A673 (cell line): ENCODE results near the gene TMPRSS6.

ENCODE experiments used
- EZH2 ChIP-seq: fragments of 200-600 bp; sonication (generic); IDR thresholded peaks from 2 replicates; pipeline ENCODE4 v1.6.1; 2017; ENCODE audit warnings: borderline replicate concordance, low read depth, mild to moderate bottlenecking, mixed read lengths, antibody characterized with exemption, low read length; ENCODE audit not compliant: poor library complexity, severe bottlenecking
- TF ChIP-seq, protein P1 (sequence below): fragments of 300-800, 200-600 bp; sonication (generic); conservative IDR thresholded peaks from 2 replicates; pipeline ENCODE4 v1.5.1; 2017; ENCODE audit warnings: low read depth, mild to moderate bottlenecking, antibody characterized with exemption, low read length, moderate library complexity, mixed read lengths

GRCh38 chr22:37070744-37071143 lies 38.8 kb downstream of the TMPRSS6 start:
- TF ChIP-seq, protein P1, sequence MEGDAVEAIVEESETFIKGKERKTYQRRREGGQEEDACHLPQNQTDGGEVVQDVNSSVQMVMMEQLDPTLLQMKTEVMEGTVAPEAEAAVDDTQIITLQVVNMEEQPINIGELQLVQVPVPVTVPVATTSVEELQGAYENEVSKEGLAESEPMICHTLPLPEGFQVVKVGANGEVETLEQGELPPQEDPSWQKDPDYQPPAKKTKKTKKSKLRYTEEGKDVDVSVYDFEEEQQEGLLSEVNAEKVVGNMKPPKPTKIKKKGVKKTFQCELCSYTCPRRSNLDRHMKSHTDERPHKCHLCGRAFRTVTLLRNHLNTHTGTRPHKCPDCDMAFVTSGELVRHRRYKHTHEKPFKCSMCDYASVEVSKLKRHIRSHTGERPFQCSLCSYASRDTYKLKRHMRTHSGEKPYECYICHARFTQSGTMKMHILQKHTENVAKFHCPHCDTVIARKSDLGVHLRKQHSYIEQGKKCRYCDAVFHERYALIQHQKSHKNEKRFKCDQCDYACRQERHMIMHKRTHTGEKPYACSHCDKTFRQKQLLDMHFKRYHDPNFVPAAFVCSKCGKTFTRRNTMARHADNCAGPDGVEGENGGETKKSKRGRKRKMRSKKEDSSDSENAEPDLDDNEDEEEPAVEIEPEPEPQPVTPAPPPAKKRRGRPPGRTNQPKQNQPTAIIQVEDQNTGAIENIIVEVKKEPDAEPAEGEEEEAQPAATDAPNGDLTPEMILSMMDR = no peak
- TF ChIP-seq EZH2 = no peak
